Peyer's patch (tissue), 4 donors: Measurements from ENCODE around the gene PCGF1.

Experiments used
- CTCF ChIP-seq, 6 experiments: fragments of 450-650 bp in 4 of 6; fragments of 200-600 bp in 2 of 6; sonication (generic) in 1 of 6; IDR thresholded peaks; one replicate each; pipeline ENCODE4 v1.5.1; 2017 to 2019; ENCODE audit warnings: antibody characterized with exemption in 6 of 6, mild to moderate bottlenecking in 3 of 6, moderate library complexity in 1 of 6
- POLR2A ChIP-seq, 2 donors: fragments of 450-650 bp; IDR thresholded peaks; one replicate each; pipeline ENCODE4 v1.5.1; 2017; ENCODE audit warnings: antibody characterized with exemption in 2 of 2, mild to moderate bottlenecking in 2 of 2, moderate library complexity in 2 of 2

GRCh38 chr2:74548900-74549826, 41.7 kb upstream of the PCGF1 start:
- TF ChIP-seq POLR2A (IDR thresholded peaks at IDR 0.05): no peak
- no peak for TF ChIP-seq CTCF (IDR thresholded peaks at IDR 0.05)
